ENCODE results near the gene LONRF2. TPM values are rescaled to one million over a fixed set of nuclear protein-coding genes. Genes with fewer than 3 reads are reported as not detected.
A peak's percentile ranks its signal among the peaks of the same experiment; 100 is the strongest.

Gene LONRF2
- total and polyA plus RNA-seq, 2 donors from 2014 or later: 1.1 to 6.3 TPM

DNA sequence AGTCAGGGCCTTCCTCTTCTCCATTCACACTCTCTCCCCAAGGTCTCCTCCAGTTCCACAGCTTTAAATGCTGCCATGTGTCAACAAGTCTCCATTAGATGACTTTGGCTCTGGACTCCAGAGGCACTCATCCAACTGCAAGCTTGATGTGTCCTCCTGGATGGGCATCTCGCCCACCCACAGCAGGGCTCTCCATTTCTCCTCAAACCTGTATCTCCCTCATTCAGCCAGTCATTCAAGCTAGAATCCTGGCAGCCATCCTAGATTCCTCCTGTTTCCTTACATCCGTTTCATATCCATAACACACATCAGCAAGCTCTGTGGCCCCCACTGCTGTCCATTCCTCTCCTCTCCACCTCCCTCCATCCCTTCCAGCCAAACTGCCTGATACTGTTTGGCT, 91.5 kb downstream of the LONRF2 start:
- Histone ChIP-seq H3K9me3 (ENCODE audit: control insufficient read depth in 2 of 3, insufficient read depth in 1 of 3, low read length in 3 of 3) (no peaks in the 10 kb centered on the region), H3K4me3 (ENCODE audit: low read length in 3 of 3) (no peak overlapping the region), H3K27me3 (ENCODE audit: control insufficient read depth, insufficient read depth, low read length) (no peaks in the 10 kb centered on the region), H3K9ac (ENCODE audit: low read length in 3 of 3) (no peak overlapping the region), H3K27ac (ENCODE audit: low read depth in 2 of 2, low read length in 2 of 2) (no peak overlapping the region), H3K4me1 (ENCODE audit: control insufficient read depth in 2 of 3, insufficient read depth in 2 of 3, low read depth in 1 of 3, low read length in 3 of 3) (no peaks in the 10 kb centered on the region), H3K36me3 (ENCODE audit: control insufficient read depth in 2 of 3, insufficient read depth in 3 of 3, low read length in 3 of 3) (no peaks in the 10 kb centered on the region)
- TF ChIP-seq, protein P1, sequence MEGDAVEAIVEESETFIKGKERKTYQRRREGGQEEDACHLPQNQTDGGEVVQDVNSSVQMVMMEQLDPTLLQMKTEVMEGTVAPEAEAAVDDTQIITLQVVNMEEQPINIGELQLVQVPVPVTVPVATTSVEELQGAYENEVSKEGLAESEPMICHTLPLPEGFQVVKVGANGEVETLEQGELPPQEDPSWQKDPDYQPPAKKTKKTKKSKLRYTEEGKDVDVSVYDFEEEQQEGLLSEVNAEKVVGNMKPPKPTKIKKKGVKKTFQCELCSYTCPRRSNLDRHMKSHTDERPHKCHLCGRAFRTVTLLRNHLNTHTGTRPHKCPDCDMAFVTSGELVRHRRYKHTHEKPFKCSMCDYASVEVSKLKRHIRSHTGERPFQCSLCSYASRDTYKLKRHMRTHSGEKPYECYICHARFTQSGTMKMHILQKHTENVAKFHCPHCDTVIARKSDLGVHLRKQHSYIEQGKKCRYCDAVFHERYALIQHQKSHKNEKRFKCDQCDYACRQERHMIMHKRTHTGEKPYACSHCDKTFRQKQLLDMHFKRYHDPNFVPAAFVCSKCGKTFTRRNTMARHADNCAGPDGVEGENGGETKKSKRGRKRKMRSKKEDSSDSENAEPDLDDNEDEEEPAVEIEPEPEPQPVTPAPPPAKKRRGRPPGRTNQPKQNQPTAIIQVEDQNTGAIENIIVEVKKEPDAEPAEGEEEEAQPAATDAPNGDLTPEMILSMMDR (IDR thresholded peaks at IDR 0.05; ENCODE audit: borderline replicate concordance, extremely low read depth, insufficient read depth): no peak
- peak in 1 of 5 donors; percentile 17 for DNase-seq
- FAIRE-seq: no peak
- intact Hi-C loops (cut with DNase I): no loop called here

DNA sequence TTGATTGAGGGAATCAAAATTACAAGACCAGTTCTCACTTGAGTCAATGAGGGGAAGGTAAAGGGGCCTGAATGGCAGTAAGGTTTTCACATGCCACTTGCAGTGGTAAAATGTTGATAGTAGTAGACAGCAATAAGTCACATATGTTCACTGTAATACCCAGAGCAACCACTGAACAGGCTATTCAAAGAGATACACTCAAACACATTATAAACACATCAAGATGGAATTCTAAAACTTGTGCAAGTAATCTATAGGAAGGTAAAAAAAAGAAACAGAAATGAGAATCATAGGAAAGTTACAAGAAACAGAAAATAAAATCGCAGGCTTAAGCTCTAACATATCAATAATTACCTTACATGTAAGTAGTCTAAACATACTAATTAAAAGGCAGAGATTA, 93.3 kb downstream of the LONRF2 start:
- no peak overlapping the region for H3K4me3 ChIP-seq (ENCODE audit: low read length in 3 of 3)
- intact Hi-C loops (cut with DNase I): no loop called here
- FAIRE-seq: no peak

DNA sequence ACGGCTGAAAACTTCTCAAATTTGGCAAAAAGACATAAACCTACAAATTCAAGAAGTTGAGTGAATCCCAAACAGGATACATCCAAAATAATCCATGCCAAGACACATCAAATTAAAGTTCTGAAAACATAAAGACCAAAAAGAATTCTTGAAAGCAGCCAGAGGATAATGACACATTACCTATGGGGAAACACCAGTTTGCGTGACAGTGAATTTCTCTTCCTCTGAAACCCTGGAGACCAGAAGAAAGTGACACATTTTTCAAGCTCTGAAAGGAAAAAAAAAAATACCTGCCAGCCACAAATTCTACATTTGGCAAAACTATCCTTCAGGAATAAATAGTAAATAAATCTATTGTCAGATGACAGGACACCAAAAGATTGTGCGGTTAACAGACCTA, 93.9 kb downstream of the LONRF2 start:
- DNase-seq (no peak), FAIRE-seq (no peak)
- intact Hi-C loops (cut with DNase I): no loop called here
- H3K9me3 ChIP-seq (ENCODE audit: control insufficient read depth in 2 of 3, insufficient read depth in 1 of 3, low read length in 3 of 3): no peaks in the 10 kb centered on the region
- H3K27ac ChIP-seq (ENCODE audit: low read depth in 2 of 2, low read length in 2 of 2): no peak overlapping the region
- H3K9ac ChIP-seq (ENCODE audit: low read length in 3 of 3): no peak overlapping the region
- no peak overlapping the region for H3K4me3 ChIP-seq (ENCODE audit: low read length in 3 of 3)
- TF ChIP-seq, protein P1 (IDR thresholded peaks at IDR 0.05; ENCODE audit: borderline replicate concordance, extremely low read depth, insufficient read depth): no peak
- H3K27me3 ChIP-seq (ENCODE audit: control insufficient read depth, insufficient read depth, low read length): no peaks in the 10 kb centered on the region
- H3K36me3 ChIP-seq (ENCODE audit: control insufficient read depth in 2 of 3, insufficient read depth in 3 of 3, low read length in 3 of 3): no peaks in the 10 kb centered on the region
- H3K4me1 ChIP-seq (ENCODE audit: control insufficient read depth in 2 of 3, insufficient read depth in 2 of 3, low read depth in 1 of 3, low read length in 3 of 3): no peaks in the 10 kb centered on the region

More for the DNA sequence above, 93.3 kb downstream of the LONRF2 start:
- H3K9me3 ChIP-seq (ENCODE audit: control insufficient read depth in 2 of 3, insufficient read depth in 1 of 3, low read length in 3 of 3): no peaks in the 10 kb centered on the region
- TF ChIP-seq, protein P1 (IDR thresholded peaks at IDR 0.05; ENCODE audit: borderline replicate concordance, extremely low read depth, insufficient read depth): no peak
- H3K27me3 ChIP-seq (ENCODE audit: control insufficient read depth, insufficient read depth, low read length): no peaks in the 10 kb centered on the region
- no peaks in the 10 kb centered on the region for H3K36me3 ChIP-seq (ENCODE audit: control insufficient read depth in 2 of 3, insufficient read depth in 3 of 3, low read length in 3 of 3)
- DNase-seq: no peak
- no peak overlapping the region for H3K9ac ChIP-seq (ENCODE audit: low read length in 3 of 3)
- no peaks in the 10 kb centered on the region for H3K4me1 ChIP-seq (ENCODE audit: control insufficient read depth in 2 of 3, insufficient read depth in 2 of 3, low read depth in 1 of 3, low read length in 3 of 3)
- H3K27ac ChIP-seq (ENCODE audit: low read depth in 2 of 2, low read length in 2 of 2): no peak overlapping the region

All from kidney (tissue), 14 donors.